ENCODE results near the gene SOAT1.

Gene SOAT1

GRCh38 chr1:179329862-179330261 is 36.3 kb downstream of the SOAT1 start:
- WGBS, 2 donors (ENCODE audit: extremely low coverage in 2 of 2, insufficient read length in 2 of 2, insufficient replicate concordance in 1 of 2) = no CpG with 5 or more reads among the region's 2 CpGs
- Histone ChIP-seq H2AFZ (ENCODE audit: low read length) (no peak overlapping the region), H3K4me2 (ENCODE audit: insufficient read depth, low read length, poor library complexity, severe bottlenecking) (no peak overlapping the region), H3K27ac (replicated peaks; ENCODE audit: low read length) (no peak overlapping the region), H3K36me3 (replicated peaks in 1 of 2; ENCODE audit: control insufficient read depth in 2 of 2, insufficient read depth in 2 of 2, low read length in 2 of 2) (peaks cover 1 to 31% of the 10 kb centered on the region in 2 donors), H3K9ac (ENCODE audit: low read depth, low read length, poor library complexity) (no peak overlapping the region), H3K9me3 (replicated peaks in 1 of 2; ENCODE audit: control insufficient read depth in 2 of 2, insufficient read depth in 1 of 2, low read depth in 1 of 2, low read length in 2 of 2) (peaks cover 2% of the 10 kb centered on the region in 2 donors), H3K23ac (ENCODE audit: low read depth, low read length, poor library complexity) (no peak overlapping the region), H3K18ac (ENCODE audit: low read length) (no peak overlapping the region), H3K4me1 (ENCODE audit: control insufficient read depth in 2 of 2, insufficient read depth in 1 of 2, low read depth in 1 of 2, low read length in 2 of 2) (no peaks in the 10 kb centered on the region), H4K91ac (ENCODE audit: low read depth, low read length, poor library complexity) (no peak overlapping the region), H2BK5ac (ENCODE audit: low read length) (no peak overlapping the region), H3K4me3 (ENCODE audit: low read length in 2 of 2) (no peak overlapping the region), H4K8ac (ENCODE audit: low read depth, low read length) (no peak overlapping the region), H2BK12ac (ENCODE audit: low read length) (no peak overlapping the region), H3K4ac (ENCODE audit: low read length) (no peak overlapping the region), H2BK120ac (ENCODE audit: low read depth, low read length) (no peak overlapping the region), H3K79me1 (ENCODE audit: low read depth, low read length) (no peaks in the 10 kb centered on the region), H3K27me3 (ENCODE audit: control insufficient read depth in 3 of 3, insufficient read depth in 3 of 3, low read depth in 1 of 3, low read length in 3 of 3) (no peaks in the 10 kb centered on the region), H2AK5ac (ENCODE audit: low read depth, low read length) (no peak overlapping the region), H3K14ac (ENCODE audit: low read length) (no peak overlapping the region), H2BK15ac (ENCODE audit: low read length) (no peak overlapping the region)
- DNase-seq (ENCODE audit: low spot score) = no peak

GRCh38 chr1:179334440-179334839 is 40.8 kb downstream of the SOAT1 start:
- Histone ChIP-seq H2AK5ac (ENCODE audit: low read depth, low read length) (no peak overlapping the region), H3K27ac (replicated peaks; ENCODE audit: low read length) (no peak overlapping the region), H3K23ac (ENCODE audit: low read depth, low read length, poor library complexity) (no peak overlapping the region), H2AFZ (ENCODE audit: low read length) (no peak overlapping the region), H2BK120ac (ENCODE audit: low read depth, low read length) (no peak overlapping the region), H4K8ac (ENCODE audit: low read depth, low read length) (no peak overlapping the region), H3K9me3 (replicated peaks in 1 of 2; ENCODE audit: control insufficient read depth in 2 of 2, insufficient read depth in 1 of 2, low read depth in 1 of 2, low read length in 2 of 2) (peaks cover 2% of the 10 kb centered on the region in 2 donors), H2BK12ac (ENCODE audit: low read length) (no peak overlapping the region), H3K9ac (ENCODE audit: low read depth, low read length, poor library complexity) (no peak overlapping the region), H3K4me3 (ENCODE audit: low read length in 2 of 2) (no peak overlapping the region), H3K4me1 (ENCODE audit: control insufficient read depth in 2 of 2, insufficient read depth in 1 of 2, low read depth in 1 of 2, low read length in 2 of 2) (no peaks in the 10 kb centered on the region), H3K36me3 (replicated peaks in 1 of 2; ENCODE audit: control insufficient read depth in 2 of 2, insufficient read depth in 2 of 2, low read length in 2 of 2) (peaks cover 3 to 31% of the 10 kb centered on the region in 2 donors), H3K79me1 (ENCODE audit: low read depth, low read length) (no peaks in the 10 kb centered on the region), H3K4me2 (ENCODE audit: insufficient read depth, low read length, poor library complexity, severe bottlenecking) (no peak overlapping the region), H2BK5ac (ENCODE audit: low read length) (no peak overlapping the region), H3K27me3 (ENCODE audit: control insufficient read depth in 3 of 3, insufficient read depth in 3 of 3, low read depth in 1 of 3, low read length in 3 of 3) (no peaks in the 10 kb centered on the region), H3K4ac (ENCODE audit: low read length) (no peak overlapping the region), H4K91ac (ENCODE audit: low read depth, low read length, poor library complexity) (no peak overlapping the region), H3K14ac (ENCODE audit: low read length) (no peak overlapping the region), H2BK15ac (ENCODE audit: low read length) (no peak overlapping the region), H3K18ac (ENCODE audit: low read length) (no peak overlapping the region)
- no peak for DNase-seq (ENCODE audit: low spot score)
- no CpG with 5 or more reads among the region's 4 CpGs for WGBS, 2 donors (ENCODE audit: extremely low coverage in 2 of 2, insufficient read length in 2 of 2, insufficient replicate concordance in 1 of 2)

- no peak overlapping the region for H3K23ac ChIP-seq (ENCODE audit: low read depth, low read length, poor library complexity)
- no peaks in the 10 kb centered on the region for H3K9me3 ChIP-seq (replicated peaks in 1 of 2; ENCODE audit: control insufficient read depth in 2 of 2, insufficient read depth in 1 of 2, low read depth in 1 of 2, low read length in 2 of 2)
- H4K91ac ChIP-seq (ENCODE audit: low read depth, low read length, poor library complexity) = no peak overlapping the region
- no peak overlapping the region for H2AFZ ChIP-seq (ENCODE audit: low read length)
- no peak overlapping the region for H2BK120ac ChIP-seq (ENCODE audit: low read depth, low read length)
- no peak overlapping the region for H2BK12ac ChIP-seq (ENCODE audit: low read length)
- H4K8ac ChIP-seq (ENCODE audit: low read depth, low read length) = no peak overlapping the region
- WGBS, 2 donors (ENCODE audit: extremely low coverage in 2 of 2, insufficient read length in 2 of 2, insufficient replicate concordance in 1 of 2) = no CpG with 5 or more reads among the region's 2 CpGs
- H3K27ac ChIP-seq (replicated peaks; ENCODE audit: low read length) = no peak overlapping the region
- no peak overlapping the region for H3K4me3 ChIP-seq (ENCODE audit: low read length in 2 of 2)
- H2BK5ac ChIP-seq (ENCODE audit: low read length) = no peak overlapping the region
- H3K4me1 ChIP-seq (ENCODE audit: control insufficient read depth in 2 of 2, insufficient read depth in 1 of 2, low read depth in 1 of 2, low read length in 2 of 2) = no peaks in the 10 kb centered on the region
- H3K14ac ChIP-seq (ENCODE audit: low read length) = no peak overlapping the region
- H3K79me1 ChIP-seq (ENCODE audit: low read depth, low read length) = no peaks in the 10 kb centered on the region
- no peak overlapping the region for H3K4me2 ChIP-seq (ENCODE audit: insufficient read depth, low read length, poor library complexity, severe bottlenecking)
- no peaks in the 10 kb centered on the region for H3K27me3 ChIP-seq (ENCODE audit: control insufficient read depth in 3 of 3, insufficient read depth in 3 of 3, low read depth in 1 of 3, low read length in 3 of 3)
- H3K9ac ChIP-seq (ENCODE audit: low read depth, low read length, poor library complexity) = no peak overlapping the region
- H2AK5ac ChIP-seq (ENCODE audit: low read depth, low read length) = no peak overlapping the region
- H2BK15ac ChIP-seq (ENCODE audit: low read length) = no peak overlapping the region
- peaks cover 1 to 47% of the 10 kb centered on the region in 2 donors for H3K36me3 ChIP-seq (replicated peaks in 1 of 2; ENCODE audit: control insufficient read depth in 2 of 2, insufficient read depth in 2 of 2, low read length in 2 of 2)
- no peak overlapping the region for H3K4ac ChIP-seq (ENCODE audit: low read length)
- DNase-seq (ENCODE audit: low spot score) = no peak
- H3K18ac ChIP-seq (ENCODE audit: low read length) = no peak overlapping the region
Measured at GRCh38 chr1:179337288-179337687, 43.7 kb downstream of the SOAT1 start.

GRCh38 chr1:179337942-179338560 is 44.5 kb downstream of the SOAT1 start:
- Histone ChIP-seq H2AK5ac (ENCODE audit: low read depth, low read length) (no peak overlapping the region), H3K14ac (ENCODE audit: low read length) (no peak overlapping the region), H3K4me2 (ENCODE audit: insufficient read depth, low read length, poor library complexity, severe bottlenecking) (no peak overlapping the region), H2BK12ac (ENCODE audit: low read length) (no peak overlapping the region), H3K4me1 (ENCODE audit: control insufficient read depth in 2 of 2, insufficient read depth in 1 of 2, low read depth in 1 of 2, low read length in 2 of 2) (no peaks in the 10 kb centered on the region), H2AFZ (ENCODE audit: low read length) (no peak overlapping the region), H3K18ac (ENCODE audit: low read length) (no peak overlapping the region), H2BK15ac (ENCODE audit: low read length) (no peak overlapping the region), H3K23ac (ENCODE audit: low read depth, low read length, poor library complexity) (no peak overlapping the region), H2BK120ac (ENCODE audit: low read depth, low read length) (no peak overlapping the region), H3K4me3 (ENCODE audit: low read length in 2 of 2) (no peak overlapping the region), H2BK5ac (ENCODE audit: low read length) (no peak overlapping the region), H3K4ac (ENCODE audit: low read length) (no peak overlapping the region), H3K27me3 (ENCODE audit: control insufficient read depth in 3 of 3, insufficient read depth in 3 of 3, low read depth in 1 of 3, low read length in 3 of 3) (no peaks in the 10 kb centered on the region), H3K79me1 (ENCODE audit: low read depth, low read length) (no peaks in the 10 kb centered on the region), H3K36me3 (replicated peaks in 1 of 2; ENCODE audit: control insufficient read depth in 2 of 2, insufficient read depth in 2 of 2, low read length in 2 of 2) (peaks cover 1 to 54% of the 10 kb centered on the region in 2 donors), H3K9me3 (replicated peaks in 1 of 2; ENCODE audit: control insufficient read depth in 2 of 2, insufficient read depth in 1 of 2, low read depth in 1 of 2, low read length in 2 of 2) (no peaks in the 10 kb centered on the region), H4K91ac (ENCODE audit: low read depth, low read length, poor library complexity) (no peak overlapping the region), H4K8ac (ENCODE audit: low read depth, low read length) (no peak overlapping the region), H3K9ac (ENCODE audit: low read depth, low read length, poor library complexity) (no peak overlapping the region), H3K27ac (replicated peaks; ENCODE audit: low read length) (no peak overlapping the region)
- no CpG with 5 or more reads among the region's 5 CpGs for WGBS, 2 donors (ENCODE audit: extremely low coverage in 2 of 2, insufficient read length in 2 of 2, insufficient replicate concordance in 1 of 2)
- DNase-seq (ENCODE audit: low spot score) = no peak

All from neuronal stem cell (in vitro differentiated cells).